ENCODE results near the gene DISC1. TPM values are rescaled to one million over a fixed set of nuclear protein-coding genes. Genes with fewer than 3 reads are reported as not detected.
A peak's percentile ranks its signal among the peaks of the same experiment; 100 is the strongest.
"Not testable (repeated sequence)": the region's sequence is repeated elsewhere in the genome, so short reads cannot be mapped to it uniquely, and the experiment has no call there.

Gene DISC1
- total RNA-seq, 1 donor from 2014 or later = 4.5 TPM

DNA sequence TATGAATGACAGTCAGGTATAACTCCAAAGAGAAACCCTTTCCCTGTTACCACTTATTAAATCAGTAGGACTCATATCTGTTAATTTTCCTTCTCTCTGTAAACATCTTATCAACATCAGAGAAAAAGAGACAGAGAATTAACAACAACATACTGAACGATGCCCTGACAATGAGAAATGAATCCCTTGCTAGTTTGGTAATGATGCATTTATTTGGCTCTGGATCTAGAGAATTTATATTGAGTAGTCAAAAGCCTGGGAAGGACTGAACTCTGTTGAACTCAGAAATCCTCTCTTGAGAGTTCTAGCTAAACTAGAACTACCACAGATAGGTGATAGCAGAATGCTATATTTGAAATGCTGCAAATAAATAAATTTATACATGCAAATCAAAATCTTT lies 325.6 kb downstream of the DISC1 start:
- DNase-seq (ENCODE audit: low read depth in 2 of 2) = no peak

DNA sequence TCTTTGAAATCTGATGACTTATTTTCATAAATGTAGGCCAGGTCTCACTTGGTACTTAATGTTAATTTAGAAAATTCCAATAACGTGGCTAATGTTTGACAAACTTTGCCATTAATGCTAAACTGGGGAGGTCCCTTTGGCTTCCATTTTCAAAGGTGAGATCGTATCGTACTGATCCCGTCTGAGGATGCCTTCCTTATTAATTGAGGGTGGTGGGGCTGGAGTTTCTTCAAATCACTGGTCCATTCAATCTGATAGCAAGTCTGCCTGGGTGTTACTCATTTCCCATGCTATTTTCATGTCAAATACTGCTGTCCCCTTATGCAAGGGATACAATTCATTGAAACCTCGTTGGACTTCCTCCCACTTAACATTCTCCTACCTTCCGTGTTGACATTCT lies 327.1 kb downstream of the DISC1 start:
- DNase-seq (ENCODE audit: low read depth in 2 of 2) = peak in 1 of 2 donors; percentile 17

DNA sequence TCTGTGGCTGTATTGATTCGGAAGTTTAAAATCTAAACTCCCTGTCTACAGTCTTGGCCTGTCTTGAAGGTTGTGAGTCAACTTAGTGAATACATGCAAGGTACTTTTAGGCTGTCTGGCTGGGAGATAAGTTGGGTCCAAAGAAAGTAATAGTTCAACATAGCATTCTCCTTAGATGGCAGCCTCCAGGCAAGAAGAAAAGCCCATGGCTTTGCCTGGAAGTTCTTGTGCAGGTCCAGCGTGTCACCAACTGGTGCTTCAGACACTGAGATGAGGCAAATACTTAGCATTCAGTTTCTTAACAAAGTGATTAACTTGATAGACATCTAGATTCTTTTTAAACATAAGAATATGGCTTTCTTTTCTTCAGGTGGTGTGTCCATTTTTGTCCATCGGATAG lies 328.2 kb downstream of the DISC1 start:
- DNase-seq (ENCODE audit: low read depth in 2 of 2) = no peak

DNA sequence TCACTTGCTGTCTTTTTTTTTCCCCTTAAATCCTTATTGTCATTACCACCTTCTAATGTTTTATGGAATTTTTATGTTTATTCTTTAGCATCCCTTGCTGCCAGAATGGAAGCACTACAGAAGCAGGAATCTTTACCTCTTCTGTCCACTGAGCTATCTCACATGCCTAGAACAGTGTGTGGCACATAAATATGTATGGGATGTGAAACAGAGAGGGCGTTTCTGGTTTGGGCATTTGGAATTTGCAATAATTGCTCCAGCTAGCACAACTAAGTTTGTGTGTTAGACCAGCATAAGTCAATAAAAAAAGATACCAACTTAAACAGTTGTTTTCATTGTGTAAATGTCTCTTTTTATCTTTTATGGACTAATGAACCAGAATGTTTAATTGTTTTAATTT lies 330.8 kb downstream of the DISC1 start:
- no peak for DNase-seq (ENCODE audit: low read depth in 2 of 2)

DNA sequence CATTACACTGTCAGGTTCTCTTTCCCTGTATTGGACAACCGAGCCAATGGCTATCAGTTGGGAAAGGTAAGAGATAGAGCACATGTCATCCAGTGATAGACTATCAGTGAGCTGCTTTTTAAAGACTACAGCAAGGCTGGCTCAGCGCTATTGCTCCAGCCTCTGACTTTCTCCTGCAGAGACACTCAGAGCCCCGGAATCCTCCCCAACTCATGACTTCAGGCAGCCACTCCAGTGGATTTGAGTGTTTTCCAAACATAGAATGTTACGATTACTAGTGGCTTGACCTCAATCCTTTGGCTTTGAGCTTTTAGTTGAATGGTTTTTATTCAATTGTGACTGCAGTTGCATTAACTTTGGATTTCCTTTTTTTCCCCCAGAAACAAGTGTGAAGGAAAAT lies 331.9 kb downstream of the DISC1 start:
- DNase-seq (ENCODE audit: low read depth in 2 of 2) = no peak

DNA sequence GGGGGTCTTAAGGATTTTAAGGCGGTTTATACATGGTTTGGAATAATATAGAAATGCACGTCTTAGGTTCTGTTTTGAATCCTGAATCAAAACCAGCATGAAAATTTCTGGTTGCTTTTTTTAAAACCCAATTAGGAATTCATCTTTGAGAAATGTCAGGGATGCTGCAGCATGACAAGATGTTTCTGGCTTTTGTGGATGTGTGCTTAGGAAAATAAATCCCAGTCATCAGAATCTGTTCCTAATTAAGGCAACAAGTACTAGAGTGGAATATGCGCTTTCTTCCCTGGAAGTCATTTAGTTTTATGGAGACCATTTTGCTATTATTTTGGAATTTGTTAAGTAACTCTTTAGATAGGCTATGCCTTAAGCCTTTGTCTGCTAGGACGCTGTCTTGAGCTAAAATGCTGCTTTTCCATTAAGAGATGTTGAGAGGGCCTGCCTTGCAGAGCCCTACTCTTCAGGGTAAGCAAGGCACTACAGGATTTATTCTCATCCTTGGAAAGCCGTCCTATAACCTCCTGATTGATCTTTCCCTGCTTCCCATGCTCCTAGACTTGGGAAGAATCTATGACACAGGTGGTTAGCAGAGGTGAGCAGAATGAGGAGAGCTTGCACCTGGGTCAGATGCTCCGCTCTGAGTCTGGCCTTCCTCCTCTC lies 332.8 kb downstream of the DISC1 start:
- DNase-seq (ENCODE audit: low read depth in 2 of 2) = no peak

DNA sequence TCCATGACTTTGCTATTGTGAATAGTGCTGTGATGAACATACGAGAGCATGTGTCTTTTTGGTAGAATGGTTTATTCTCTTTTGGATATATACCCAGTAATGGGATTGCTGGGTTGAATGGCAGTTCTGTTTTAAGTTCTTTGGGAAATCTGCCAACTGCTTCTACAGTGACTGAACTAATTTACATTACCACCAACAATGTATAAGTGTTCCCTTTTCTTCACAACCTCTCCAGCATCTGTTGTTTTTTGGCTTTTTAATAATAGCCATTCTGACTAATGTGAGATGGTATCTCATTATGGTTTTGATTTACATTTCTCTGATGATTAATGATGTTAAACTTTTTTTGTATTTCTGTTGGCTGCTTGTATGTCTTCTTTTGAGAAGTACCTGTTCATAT lies 335.2 kb downstream of the DISC1 start:
- not testable (repeated sequence) for DNase-seq (ENCODE audit: low read depth in 2 of 2)

DNA sequence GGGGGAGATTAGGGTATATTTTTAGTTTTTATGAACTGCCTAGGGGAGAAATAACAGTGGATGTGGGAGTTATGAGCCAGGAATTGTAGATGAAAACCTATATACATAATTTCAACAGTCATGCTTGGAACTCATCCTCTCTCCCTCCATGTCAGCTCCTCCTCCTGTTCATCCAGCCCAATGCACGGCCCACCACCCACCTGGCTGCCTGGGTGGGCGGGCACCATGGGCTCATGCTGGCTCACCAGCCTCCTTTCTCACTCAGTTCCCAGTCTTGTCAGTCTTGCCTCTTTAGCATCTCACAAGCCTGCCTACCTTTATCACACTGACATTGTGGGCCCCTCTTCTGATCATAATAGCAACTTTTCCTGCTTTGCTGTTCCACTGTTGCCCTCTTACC lies 336.0 kb downstream of the DISC1 start:
- no peak for DNase-seq (ENCODE audit: low read depth in 2 of 2)

DNA sequence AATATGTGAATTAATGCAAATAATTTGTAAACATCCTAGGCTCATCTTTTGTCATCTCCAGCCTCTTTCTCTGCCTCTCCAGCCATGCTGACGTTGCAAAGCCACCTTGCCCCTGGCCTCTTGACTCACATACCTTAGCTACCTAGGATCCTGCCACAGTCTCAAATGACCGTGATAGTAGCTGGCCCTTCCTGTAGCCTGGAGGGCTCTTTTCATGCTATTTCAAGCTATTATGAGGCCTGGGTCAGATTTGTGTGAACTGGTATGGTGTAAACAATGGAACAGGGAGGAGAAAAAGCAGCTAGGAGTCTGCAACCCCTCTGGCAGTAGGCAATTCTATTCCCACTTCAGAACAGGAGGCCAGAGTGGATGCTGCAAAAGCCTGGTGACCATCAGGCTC lies 337.7 kb downstream of the DISC1 start:
- no peak for DNase-seq (ENCODE audit: low read depth in 2 of 2)

DNA sequence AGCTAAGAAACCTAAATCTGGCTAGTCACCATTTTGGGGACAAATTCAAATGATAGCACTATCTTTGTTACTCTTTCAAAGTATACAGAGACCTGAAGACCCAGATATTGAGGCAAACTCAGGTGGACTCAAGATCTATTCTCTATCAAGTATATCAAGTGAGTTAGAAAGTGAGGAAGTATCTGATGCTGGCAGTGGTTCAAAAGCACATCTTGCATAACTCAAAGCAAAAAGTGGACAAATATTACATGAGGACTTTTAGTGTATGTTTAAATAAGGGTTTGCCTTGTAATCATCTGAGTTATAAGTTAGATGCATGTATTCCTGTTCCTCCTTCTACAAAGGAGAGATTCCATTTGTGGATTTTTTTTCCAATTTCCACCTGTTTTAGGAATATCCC lies 338.4 kb downstream of the DISC1 start:
- DNase-seq (ENCODE audit: low read depth in 2 of 2) = no peak

DNA sequence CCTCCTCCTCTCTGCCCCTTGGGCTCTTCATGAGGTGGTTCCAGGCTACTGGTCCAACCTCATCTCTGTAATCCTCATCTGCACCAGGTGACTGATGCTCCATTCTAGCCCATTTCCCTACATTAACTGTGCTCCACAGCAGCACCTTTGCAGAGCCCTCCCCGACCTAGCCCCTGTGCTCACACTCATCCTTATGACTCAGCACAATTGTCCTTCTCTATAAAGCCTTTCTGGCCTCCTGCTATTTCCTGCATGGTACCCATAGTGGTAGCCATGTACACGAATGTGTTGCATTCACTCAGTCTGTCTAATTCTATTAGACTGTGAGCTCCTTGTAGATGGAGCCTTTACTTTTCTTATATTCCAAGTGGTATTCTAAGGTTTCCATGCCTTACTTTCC lies 339.0 kb downstream of the DISC1 start:
- no peak for DNase-seq (ENCODE audit: low read depth in 2 of 2)

DNA sequence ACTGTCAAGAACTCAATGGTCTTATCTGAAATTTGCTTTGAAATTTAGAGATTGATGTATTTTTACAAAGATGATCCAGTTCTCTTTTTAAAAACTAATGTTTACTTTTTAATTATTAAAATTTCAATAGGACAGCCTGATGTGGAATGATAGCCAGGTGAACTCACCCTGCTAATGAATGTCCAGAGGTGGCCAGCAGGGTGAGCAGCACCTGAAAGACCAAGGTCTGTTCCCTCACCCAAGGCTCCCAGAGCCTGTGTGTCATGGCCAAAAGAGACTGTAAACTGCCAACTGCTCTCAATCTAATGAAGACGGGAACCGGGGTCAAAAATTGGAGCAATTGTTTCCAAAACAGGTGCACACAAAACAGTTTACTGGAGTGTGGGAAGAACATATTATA lies 340.4 kb downstream of the DISC1 start:
- DNase-seq (ENCODE audit: low read depth in 2 of 2) = no peak

DNA sequence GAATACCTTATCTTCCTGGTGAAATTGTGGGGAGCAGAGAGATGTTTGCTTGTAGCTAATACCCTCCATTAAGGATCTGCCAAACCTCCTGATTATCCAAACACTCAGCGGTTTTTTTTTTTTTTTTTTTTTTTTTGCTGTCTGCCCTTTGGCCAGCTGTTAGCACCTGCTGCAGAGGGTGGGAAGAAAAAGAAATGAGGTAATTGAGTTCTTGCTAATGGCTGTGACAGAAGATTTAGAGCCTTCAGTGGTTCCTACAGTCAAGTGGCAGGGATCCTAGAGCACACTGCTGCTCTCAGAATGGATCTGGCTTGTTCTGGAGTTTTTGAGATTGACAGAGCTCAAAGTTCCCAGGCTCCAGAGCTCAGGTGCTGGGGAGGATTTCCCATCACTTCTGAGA lies 342.5 kb downstream of the DISC1 start:
- DNase-seq (ENCODE audit: low read depth in 2 of 2) = no peak

DNA sequence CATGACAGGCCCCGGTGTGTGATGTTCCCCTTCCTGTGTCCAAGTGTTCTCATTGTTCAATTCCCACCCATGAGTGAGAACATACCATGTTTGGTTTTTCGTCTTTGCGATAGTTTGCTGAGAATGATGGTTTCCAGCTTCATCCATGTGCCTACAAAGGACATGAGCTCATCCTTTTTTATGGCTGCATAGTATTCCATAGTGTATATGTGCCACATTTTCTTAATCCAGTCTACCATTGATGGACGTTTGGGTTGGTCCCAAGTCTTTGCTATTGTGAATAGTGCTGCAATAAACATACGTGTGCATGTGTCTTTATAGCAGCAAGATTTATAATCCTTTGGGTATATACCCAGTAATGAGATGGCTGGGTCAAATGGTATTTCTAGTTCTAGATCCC lies 343.2 kb downstream of the DISC1 start:
- not testable (repeated sequence) for DNase-seq (ENCODE audit: low read depth in 2 of 2)

DNA sequence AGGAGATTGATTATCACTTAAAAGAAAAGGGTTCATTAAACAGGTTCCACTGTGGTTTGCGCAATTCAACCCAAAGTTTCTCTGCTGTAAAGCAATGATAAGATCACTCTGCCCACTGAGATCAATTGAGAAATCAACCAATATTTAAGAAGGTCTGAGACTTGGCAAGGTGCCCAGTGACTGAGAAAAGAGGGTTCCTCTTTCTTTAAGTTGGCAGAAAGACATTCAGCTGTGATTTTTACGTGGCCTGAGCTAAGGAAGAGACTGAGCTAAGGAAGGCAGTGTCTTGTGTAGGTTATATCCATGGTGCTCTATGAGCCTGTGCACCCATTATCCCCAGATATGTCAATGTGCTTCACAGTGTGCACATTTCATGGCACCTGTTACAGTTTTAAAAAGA lies 344.1 kb downstream of the DISC1 start:
- no peak for DNase-seq (ENCODE audit: low read depth in 2 of 2)

DNA sequence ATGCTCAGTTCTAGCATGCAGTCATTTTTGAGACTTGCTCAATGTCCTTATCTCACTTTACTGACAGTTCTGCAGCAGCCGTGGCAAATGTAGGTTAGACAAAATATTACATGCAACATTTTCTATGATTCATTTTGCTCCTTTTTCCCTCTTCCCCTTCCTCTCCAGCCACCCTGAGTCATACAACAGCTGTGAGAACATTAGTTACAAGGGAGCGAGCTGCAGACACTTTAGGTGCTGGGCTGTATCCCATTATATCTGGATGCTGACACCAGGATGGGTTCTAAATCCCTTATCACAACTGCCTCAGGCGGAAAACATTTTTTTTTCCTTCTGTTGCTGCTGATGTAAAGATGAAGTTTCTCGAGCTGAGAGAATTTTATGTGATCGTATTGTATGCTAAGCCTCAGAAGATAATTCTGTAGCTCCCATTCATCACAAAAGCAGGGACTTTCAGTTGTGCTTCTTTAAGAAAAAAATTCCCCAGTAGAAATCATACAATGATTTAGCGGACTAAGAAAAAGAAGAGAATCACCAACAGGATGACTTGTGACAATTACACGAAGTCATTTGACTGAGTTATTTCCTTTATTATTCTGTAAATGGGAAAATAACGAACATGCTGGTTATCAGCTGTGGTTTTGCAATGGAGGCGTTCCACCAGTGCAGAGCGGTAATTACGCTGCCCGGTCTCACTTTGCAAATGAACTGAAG lies 345.0 kb downstream of the DISC1 start:
- peak in 1 of 2 donors; percentile 89 for DNase-seq (ENCODE audit: low read depth in 2 of 2)

DNA sequence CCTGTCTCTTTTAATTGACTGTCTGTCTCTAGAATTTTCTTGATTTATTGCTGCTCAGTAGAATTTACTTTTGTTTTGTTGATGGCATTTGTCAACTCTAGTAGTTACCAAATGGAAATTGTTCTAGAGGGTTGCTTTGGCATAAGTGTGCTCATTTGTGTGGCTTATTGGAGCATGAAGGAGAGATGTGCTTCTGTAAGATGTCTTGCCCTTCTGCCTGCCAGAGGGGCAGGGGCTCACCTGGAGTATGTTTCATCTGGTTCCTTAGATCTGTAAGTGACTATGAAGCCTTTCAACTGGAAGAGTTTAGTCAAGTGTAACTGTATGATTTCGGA lies 345.5 kb downstream of the DISC1 start:
- no peak for DNase-seq (ENCODE audit: low read depth in 2 of 2)

DNA sequence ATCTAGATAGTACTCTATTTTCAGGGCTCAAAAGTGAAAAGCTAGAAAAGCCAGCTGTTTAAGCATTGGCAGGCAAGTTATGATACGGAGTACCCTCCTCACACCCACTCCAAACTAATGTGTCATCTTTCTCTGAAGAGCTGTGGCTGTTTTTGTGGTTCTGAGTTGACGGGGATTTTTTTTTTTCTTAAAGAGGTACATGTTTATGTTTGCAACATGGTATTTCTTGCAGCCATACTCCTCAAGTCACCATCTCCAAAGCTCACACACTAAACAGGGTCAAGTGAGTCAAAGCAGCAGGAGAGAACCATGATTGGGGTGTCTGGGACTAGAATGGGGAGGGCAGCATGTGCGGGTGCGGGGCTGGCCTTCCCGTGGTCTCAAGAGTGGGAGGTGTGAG lies 347.2 kb downstream of the DISC1 start:
- DNase-seq (ENCODE audit: low read depth in 2 of 2) = no peak

DNA sequence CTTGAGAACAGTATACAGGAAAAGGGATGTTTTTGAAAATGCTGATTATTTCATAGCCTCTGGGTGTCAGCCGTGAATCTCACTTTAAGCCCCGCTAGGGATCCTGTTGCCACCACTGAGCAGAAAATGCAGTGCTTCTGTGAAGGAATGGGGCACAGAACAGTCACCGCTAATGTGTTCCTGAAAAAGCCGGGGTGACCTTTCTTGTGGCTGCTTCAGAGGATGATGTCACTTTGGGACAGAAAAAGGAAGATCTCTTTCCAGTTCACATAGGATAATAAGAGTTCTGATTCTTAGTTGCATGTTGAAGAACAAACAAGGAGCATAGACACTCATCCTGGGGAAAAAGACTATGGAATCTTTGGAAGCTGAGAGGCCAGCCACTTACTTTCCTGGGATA lies 349.6 kb downstream of the DISC1 start:
- no peak for DNase-seq (ENCODE audit: low read depth in 2 of 2)

DNA sequence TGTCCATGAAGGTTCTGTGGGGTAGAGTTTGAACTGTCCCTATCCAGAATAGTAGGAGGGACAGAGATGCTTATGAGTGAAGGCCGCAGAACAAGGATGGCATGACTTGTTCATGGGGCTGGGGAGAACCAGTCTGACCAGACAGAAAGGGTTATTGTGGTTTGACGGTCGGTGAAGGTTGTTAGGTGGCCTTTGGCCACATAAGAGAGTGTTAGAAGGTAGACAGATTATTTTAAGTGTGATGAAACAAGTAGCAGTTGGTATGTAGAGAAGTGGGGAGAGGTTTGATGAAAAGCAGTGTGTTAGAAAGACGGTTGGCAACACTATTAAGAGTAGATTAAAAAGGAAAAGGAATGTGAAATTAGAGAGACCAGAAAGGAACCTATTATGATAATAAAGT lies 355.1 kb downstream of the DISC1 start:
- DNase-seq (ENCODE audit: low read depth in 2 of 2) = no peak

DNA sequence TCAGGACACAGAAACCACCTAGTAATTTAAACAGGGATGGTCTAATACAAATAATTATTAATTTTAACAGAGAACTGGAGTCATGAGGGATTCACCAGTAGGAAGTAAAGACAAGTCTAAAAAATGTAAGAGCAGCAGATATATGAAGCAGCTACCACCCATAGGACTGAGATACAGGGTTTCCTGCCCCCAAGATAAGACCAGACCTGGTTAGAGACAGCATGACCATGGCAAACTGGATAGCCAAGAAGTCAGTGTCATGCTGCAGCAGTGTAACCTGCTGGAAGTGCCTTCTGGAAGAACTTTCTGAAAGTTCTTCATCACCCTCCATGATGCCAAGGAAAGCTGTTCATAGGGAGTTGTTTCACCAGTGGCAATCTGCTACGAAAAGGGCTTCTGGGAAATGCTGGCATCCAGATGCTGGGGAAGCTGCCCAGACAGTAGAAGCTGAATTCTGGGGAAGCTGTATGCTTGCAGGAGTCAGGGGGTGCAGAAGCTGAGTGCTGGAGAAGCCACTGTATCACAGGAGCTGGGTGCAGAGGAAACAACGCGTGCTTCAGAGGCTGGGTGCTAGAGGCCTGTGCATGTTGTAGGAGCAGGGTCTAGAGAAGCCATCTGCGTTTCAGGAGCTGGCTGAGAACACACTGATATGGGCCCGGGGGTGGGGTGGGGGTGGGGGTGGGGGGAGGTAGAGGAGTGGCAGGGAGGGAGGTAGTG lies 356.4 kb downstream of the DISC1 start:
- no peak for DNase-seq (ENCODE audit: low read depth in 2 of 2)

DNA sequence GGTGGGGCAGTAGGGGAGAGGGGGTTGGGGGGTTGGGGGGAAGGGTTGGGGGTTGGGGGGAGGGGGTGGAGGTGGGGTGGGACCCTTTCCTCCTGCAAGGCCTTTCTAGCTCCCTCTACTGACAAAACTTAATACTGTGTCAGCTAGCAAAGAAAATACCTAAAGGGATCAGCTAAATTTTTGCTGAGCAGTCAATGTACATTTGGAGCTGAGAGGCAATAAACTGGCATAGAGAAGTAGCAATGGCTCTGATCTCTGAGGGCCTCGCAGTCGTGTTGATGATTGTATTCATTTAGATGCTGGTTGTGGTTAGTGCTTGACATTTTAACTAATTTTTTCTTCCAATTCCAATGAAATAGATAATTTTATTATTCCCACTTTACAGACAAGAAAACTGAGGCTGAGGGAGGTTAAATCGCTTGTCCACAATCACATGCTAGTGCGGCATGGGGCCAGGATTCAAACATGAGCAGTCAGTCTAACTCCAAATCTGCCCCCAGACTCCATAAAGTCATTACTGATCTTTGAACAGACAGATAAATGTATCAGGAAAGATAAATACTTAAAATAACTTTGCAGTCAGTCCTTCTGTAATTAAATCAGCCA lies 357.1 kb downstream of the DISC1 start:
- no peak for DNase-seq (ENCODE audit: low read depth in 2 of 2)

Data from dermis microvascular lymphatic vessel endothelial cell (primary cell).